HG03108 (cell line): ENCODE data around the gene B3GNT8.
"Not testable (repeated sequence)": the region's sequence is repeated elsewhere in the genome, so short reads cannot be mapped to it uniquely, and the experiment has no call there.

Experiments
- ATAC-seq: cut with Tn5 transposase; IDR thresholded peaks from one replicate; pipeline ENCODE4 v1.9.1; 2021; ENCODE audit warnings: moderate library complexity; ENCODE audit not compliant: unreplicated experiment

Gene B3GNT8

DNA sequence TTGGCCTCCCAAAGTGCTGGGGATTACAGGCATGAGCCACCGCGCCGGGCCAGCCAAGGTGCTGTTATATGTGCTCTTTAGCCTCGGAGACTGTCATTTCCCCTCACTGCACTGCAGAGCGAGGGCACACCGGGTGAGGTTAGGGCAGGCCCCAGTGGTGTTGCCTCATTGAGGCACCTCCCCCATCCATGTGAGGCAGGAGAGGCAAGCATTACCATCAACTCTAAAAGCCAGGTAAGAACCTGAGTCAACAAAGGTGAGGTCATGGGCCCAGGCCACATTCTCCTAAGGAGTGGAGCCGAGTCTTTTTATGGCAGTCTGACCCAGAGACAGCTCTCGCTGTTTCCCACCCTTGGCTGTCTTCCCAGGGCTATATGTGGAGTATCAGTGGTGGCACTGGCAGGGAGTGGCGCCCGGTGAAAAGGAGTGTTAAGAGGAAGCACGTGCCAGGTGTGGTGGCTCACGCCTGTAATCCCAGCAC lies 10.9 kb downstream of the B3GNT8 start:
- ATAC-seq: no peak

DNA sequence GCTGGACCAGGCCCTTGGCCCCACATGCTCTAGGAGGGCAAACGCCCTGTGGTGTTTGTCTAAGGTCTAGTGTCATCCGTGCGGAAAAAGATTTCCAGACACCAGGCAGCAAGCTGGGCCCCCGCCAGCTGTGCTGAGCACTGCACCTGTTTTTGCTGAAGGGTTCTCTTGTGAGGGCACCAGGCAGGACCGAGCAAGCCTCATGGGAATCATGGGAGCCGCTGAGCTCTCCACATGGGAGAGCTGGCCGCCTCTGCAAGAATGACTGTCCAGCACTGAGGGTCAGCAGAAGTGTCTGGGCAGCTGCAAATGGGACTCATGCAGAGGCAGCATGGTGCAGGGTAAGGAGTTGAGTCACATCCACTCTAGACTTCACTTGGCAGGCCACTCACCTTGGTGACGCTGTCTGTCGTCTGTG lies 12.0 kb downstream of the B3GNT8 start:
- no peak for ATAC-seq

GRCh38 chr19:41414461-41414860 lies 12.7 kb downstream of the B3GNT8 start:
- ATAC-seq: no peak

DNA sequence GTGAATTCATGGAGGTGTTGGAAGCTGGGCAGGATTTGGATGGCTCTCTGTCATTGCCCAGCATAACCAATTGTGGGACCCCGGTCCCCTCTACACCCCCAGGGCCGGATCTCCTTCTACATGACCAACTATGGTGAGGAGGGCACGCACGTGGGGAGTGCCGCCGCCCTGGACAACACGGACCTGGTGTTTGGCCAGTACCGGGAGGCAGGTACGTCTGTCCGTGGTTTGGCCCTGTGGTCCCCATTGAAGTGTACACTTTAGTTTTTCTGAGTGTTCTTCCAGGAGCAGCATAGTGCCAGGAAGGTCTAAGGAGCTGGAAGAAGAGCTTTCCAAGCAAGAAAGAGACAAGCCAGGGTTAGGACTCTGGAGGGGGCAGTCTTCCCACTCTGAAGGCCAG lies 13.2 kb downstream of the B3GNT8 start:
- ATAC-seq: no peak

DNA sequence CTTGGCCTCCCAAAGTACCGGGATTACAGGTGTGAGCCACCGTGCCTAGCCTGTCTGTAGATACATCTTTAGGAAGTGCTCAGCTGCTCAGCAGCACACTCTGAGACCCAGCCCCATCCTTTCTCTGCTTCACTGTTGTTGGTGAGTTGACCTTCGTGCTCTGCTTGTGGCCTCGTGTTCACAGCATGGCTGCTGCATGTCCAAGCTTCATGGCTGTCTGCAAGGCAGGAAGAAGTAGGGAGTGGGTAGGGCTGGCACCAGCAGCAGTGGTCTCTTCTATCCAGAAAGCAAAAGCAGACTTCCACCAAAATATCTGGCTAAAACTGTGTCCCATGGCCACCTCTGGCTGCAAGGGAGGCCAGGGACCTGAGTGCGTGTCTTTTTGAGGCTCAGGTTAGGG lies 14.2 kb downstream of the B3GNT8 start:
- ATAC-seq: no peak

DNA sequence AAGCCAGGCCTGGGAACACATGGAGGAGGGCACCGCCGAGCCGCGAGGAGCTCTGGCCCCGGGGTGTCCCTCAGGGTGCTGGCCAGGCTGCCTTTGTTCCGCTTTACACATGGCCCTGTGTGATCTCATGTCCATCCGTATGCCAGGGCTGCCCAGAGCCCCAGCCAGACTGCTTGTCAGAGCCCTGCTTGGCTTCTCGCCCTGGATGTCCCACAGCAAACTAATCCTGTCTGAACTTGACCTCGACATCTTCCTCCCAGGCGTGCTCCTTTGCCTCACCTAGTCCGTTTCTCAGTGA lies 15.3 kb downstream of the B3GNT8 start:
- ATAC-seq: no peak

DNA sequence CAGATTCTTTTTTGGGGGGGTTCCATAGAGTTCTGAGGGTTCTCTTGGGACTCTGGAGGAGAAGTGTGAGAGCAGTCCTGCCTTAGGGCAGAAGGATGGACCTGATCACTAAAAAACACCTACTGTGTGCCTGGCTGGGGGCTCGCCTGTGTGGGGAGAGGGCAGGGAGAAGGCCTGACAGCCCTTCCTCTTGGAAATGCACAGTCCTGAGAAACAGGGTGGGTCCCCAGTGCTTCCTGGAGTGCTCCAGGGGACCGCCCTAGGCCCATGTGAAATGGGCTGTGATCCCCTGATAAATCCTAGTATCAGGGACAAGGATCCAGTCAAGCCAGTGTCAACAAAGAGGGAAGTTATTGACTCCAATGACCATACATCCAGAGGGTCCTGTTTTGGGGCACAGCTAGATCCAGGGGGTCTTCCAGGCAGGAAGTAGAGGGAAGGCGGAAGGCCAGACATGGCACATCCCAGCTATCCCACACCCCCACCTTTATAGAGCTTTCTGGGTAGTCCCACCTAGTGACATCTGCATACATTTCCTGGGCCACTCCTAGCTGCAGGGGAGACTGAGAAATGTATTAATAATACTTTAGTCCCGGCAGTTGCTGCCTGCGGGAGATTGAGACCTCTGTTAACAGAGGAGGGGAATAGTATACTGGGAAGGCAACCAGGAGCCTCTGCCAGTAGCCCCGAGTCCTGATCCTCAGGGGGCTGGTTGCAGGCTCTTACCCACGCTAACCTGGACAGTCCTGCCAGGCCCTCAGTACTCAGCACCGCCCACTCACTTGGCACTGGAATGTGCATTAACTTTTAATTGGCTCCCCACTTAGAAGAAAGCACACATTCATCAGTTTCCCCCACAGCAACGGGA lies 15.8 kb downstream of the B3GNT8 start:
- ATAC-seq: no peak

DNA sequence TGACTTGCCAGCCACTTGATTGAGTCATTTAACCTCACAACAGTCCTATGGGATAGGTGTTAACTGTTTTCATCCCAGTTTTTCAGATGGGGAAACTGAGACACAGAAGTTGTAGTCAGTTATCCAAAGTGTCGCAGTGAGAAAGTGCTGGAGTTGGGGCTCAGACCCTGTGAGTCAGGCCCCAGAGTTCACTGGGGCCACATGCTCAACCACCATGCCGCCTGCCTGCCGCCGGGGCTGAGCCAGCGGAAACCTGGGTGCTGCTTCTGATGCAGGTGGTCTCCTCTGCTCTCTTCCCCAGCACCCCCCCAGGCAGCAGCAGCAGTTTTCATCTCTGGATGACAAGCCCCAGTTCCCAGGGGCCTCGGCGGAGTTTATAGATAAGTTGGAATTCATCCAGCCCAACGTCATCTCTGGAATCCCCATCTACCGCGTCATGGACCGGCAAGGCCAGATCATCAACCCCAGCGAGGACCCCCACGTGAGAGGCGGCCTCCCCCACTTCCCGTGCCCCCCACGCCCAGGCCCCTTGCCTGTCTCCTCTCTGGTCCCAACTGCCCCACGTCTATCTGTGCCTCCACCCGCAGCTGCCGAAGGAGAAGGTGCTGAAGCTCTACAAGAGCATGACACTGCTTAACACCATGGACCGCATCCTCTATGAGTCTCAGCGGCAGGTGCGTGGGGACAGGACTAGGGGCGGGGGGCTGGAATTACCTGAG lies 16.7 kb downstream of the B3GNT8 start:
- ATAC-seq: no peak

GRCh38 chr19:41409288-41409687 lies 17.9 kb downstream of the B3GNT8 start:
- no peak for ATAC-seq

DNA sequence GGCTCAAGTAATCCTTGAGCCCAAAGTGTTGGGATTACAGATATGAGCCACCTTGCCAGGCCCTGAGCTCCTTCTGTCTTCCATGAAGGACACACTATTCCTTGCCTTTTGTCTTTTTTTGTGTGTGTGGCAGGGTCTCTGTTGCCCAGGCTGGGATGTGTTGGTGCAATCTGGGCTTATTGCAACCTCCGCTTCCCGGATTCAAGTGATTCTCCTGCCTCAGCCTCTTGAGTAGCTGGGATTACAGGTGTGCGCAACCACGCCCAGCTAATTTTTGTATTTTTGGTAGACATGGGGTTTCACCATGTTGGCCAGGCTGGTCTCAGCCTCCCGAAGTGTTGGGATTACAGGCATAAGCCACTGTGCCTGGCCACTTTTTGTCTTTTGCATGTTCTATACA lies 18.3 kb downstream of the B3GNT8 start:
- not testable (repeated sequence) for ATAC-seq

DNA sequence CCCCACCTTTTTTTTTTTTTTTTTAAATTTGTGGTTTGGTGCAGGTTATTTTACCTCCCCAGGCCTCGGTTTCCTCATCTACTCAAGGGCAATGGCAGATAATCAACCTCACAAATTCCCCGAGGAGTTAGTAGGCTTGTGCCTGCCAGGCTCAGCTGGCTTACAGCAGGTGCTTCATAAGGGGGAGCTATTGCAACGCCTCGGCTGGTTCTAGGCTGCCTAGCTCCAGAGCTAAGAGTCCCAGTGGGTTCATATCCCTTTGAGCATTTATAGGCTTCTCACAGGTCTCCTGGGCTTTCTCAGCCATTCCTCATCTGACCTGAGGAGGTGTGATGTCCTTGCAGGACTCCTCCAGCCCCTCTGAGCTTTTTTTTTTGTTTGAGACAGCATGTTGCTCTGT lies 18.9 kb downstream of the B3GNT8 start:
- ATAC-seq: no peak

GRCh38 chr19:41407271-41407670 lies 19.9 kb downstream of the B3GNT8 start:
- ATAC-seq: no peak

DNA sequence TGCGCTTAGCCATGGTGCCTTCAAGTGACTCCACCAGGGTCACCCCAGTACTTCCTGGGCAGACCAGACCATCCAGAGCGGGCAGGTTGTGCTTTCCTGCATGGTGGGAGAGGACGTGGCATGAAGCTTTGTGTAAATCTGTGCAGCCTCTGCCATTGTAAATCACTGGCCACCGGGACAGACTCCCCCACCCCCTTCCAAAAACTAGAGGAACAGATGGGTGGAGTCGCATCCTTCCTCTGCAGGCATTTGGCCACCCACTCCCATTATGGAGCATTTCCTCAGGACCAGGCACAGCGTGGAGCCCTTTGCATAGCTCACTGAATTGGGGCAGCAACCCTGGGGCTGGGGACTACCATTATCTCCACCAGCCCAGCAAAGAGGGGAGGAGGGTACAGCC lies 21.4 kb downstream of the B3GNT8 start:
- ATAC-seq: no peak

GRCh38 chr19:41403181-41403970 lies 23.8 kb downstream of the B3GNT8 start:
- no peak for ATAC-seq

DNA sequence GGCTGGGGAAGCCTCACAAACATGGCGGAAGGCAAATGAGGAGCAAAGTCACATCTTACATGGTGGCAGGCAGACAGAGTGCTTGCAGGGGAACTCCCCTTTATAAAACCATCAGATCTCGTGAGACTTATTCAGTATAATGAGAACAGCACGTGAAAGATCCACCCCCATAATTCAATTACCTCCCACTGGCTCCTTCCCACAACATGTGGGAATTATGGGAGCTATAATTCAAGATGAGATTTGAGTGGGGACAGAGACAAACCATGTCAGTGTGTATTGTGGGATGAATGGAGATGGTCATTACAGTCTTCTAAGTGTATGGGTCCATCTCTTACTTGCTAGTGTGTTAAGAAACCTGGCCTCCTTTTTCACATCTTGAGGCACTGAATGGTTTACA lies 25.2 kb downstream of the B3GNT8 start:
- no peak for ATAC-seq

- no peak for ATAC-seq
Measured at GRCh38 chr19:41401483-41401882, 25.7 kb downstream of the B3GNT8 start.

GRCh38 chr19:41399525-41399924 lies 27.6 kb downstream of the B3GNT8 start:
- no peak for ATAC-seq

- no peak for ATAC-seq
Measured at GRCh38 chr19:41399091-41399490, 28.1 kb downstream of the B3GNT8 start.

- no peak for ATAC-seq
Measured at GRCh38 chr19:41398598-41398997, 28.6 kb downstream of the B3GNT8 start.

- ATAC-seq: no peak
Measured at GRCh38 chr19:41398050-41398418, 29.1 kb downstream of the B3GNT8 start.
